ENCODE results near the gene VWA5B1. TPM values are rescaled to one million over a fixed set of nuclear protein-coding genes. Genes with fewer than 3 reads are reported as not detected.
A peak's percentile ranks its signal among the peaks of the same experiment; 100 is the strongest.

The VWA5B1 gene
- total and polyA plus RNA-seq, 4 donors = 2.2 to 10.4 (median 5.3) TPM

GRCh38 chr1:20368866-20369470, 78.3 kb downstream of the VWA5B1 start:
- Histone ChIP-seq H3K27me3 (ENCODE audit: control insufficient read depth, insufficient read depth, low read length) (peaks cover 29% of the 10 kb centered on the region), H3K36me3 (ENCODE audit: control insufficient read depth, insufficient read depth, low read length) (no peaks in the 10 kb centered on the region), H3K4me3 (ENCODE audit: low read depth, low read length) (no peak overlapping the region), H3K27ac (ENCODE audit: low read depth, low read length) (no peak overlapping the region), H3K4me1 (ENCODE audit: control insufficient read depth, insufficient read depth, low read length) (peaks cover 36% of the 10 kb centered on the region), H3K9me3 (ENCODE audit: control insufficient read depth, insufficient read depth, low read length) (no peaks in the 10 kb centered on the region)
- 62% methylated on average over 6 of the region's 7 CpGs for WGBS (ENCODE audit: insufficient coverage)
- peak in 2 of 6 donors; percentile 31 to 83 for DNase-seq (ENCODE audit: low read depth in 4 of 6, low spot score in 6 of 6)

DNA sequence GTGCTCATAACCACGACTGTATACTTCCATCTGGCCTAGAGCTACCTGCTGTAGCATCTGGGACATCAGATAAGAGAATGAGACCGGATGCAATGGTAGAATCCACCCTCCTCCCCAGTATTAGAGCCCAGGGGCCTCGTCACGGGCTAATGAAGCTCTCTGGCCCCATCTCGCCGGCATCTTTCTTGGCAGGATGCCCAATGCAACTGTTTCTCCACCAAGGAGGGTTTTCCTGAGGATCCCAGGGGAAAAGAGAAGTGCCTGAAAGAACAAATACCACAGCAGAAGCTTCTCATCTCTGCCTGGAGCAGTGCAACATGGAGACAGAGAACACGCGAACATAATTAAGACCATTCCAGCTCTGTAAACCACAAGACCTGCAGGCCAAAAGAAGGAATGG, 80.0 kb downstream of the VWA5B1 start:
- WGBS (ENCODE audit: insufficient coverage) = 13% methylated on average over 6 of the region's 8 CpGs
- Histone ChIP-seq H3K36me3 (ENCODE audit: control insufficient read depth, insufficient read depth, low read length) (no peaks in the 10 kb centered on the region), H3K27ac (ENCODE audit: low read depth, low read length) (no peak overlapping the region), H3K4me1 (ENCODE audit: control insufficient read depth, insufficient read depth, low read length) (peaks cover 38% of the 10 kb centered on the region), H3K9me3 (ENCODE audit: control insufficient read depth, insufficient read depth, low read length) (no peaks in the 10 kb centered on the region), H3K27me3 (ENCODE audit: control insufficient read depth, insufficient read depth, low read length) (peaks cover 16% of the 10 kb centered on the region), H3K4me3 (ENCODE audit: low read depth, low read length) (no peak overlapping the region)
- DNase-seq (ENCODE audit: low read depth in 4 of 6, low spot score in 6 of 6) = peak in 1 of 6 donors; percentile 83

DNA sequence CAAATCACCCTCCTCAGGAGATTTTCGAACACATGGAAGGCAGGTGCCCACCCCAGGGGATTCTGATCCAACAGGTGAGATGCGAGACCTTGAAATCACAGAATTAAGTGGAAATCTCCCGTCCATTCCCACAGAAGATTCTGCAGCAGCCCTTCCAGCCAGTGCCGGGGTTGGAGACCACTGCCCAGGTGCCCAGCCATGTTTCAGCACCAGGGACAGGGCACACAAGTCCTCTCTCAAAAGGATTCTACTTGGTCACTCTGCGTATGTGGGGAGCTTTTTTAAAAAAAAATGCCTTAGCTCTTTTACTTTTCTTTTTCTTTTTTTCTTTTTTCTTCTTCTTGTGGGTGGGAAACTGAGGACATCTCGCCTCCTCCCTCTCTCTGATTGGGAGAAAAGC, 80.7 kb downstream of the VWA5B1 start:
- Histone ChIP-seq H3K4me1 (ENCODE audit: control insufficient read depth, insufficient read depth, low read length) (peaks cover 32% of the 10 kb centered on the region), H3K4me3 (ENCODE audit: low read depth, low read length) (no peak overlapping the region), H3K27me3 (ENCODE audit: control insufficient read depth, insufficient read depth, low read length) (peaks cover 10% of the 10 kb centered on the region), H3K27ac (ENCODE audit: low read depth, low read length) (no peak overlapping the region), H3K36me3 (ENCODE audit: control insufficient read depth, insufficient read depth, low read length) (no peaks in the 10 kb centered on the region), H3K9me3 (ENCODE audit: control insufficient read depth, insufficient read depth, low read length) (no peaks in the 10 kb centered on the region)
- DNase-seq (ENCODE audit: low read depth in 4 of 6, low spot score in 6 of 6) = no peak
- WGBS (ENCODE audit: insufficient coverage) = 55% methylated on average over 4 of the region's 6 CpGs

DNA sequence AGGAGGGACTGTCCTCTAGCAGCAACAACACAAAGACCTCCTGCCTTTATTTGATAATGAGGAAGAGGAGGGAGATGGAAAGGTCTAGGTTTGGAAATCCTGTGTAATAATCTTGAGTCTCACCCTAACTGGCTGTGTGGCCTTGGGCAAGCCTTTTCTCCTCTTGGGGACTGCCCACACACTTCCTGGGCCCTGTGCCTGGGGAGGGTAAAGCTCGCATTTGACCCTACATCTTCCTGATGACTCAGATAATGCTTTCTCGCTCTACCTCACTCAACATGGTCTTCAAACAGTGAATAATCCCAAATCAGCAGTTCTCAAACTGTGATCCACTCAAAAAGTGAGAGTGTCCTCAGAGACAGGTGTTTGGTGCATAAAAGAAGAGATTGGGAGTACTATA, 81.2 kb downstream of the VWA5B1 start:
- Histone ChIP-seq H3K27me3 (ENCODE audit: control insufficient read depth, insufficient read depth, low read length) (peaks cover 13% of the 10 kb centered on the region), H3K27ac (ENCODE audit: low read depth, low read length) (no peak overlapping the region), H3K36me3 (ENCODE audit: control insufficient read depth, insufficient read depth, low read length) (no peaks in the 10 kb centered on the region), H3K4me3 (ENCODE audit: low read depth, low read length) (no peak overlapping the region), H3K9me3 (ENCODE audit: control insufficient read depth, insufficient read depth, low read length) (no peaks in the 10 kb centered on the region), H3K4me1 (ENCODE audit: control insufficient read depth, insufficient read depth, low read length) (peaks cover 36% of the 10 kb centered on the region)
- WGBS (ENCODE audit: insufficient coverage) = no CpG with 5 or more reads among the region's 2 CpGs
- no peak for DNase-seq (ENCODE audit: low read depth in 4 of 6, low spot score in 6 of 6)

DNA sequence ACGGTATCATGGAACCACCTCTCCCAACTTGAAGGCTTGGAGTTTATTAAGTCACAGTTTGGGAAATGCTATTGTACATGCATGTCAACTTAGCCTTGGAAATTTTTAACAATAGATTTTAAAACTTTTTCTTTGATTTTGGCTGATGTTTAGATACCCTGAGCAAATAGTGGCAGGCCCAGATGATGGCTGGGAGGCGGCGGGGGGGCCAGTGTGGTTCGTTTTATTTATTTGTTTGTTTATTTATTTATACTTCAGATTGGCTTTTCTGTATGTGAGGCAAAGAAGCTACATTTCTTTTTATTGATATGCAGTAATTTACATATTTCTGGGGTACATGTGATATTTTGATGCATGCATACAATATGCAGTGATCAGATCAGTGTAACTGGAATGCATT, 82.0 kb downstream of the VWA5B1 start:
- peaks cover 10% of the 10 kb centered on the region for H3K27me3 ChIP-seq (ENCODE audit: control insufficient read depth, insufficient read depth, low read length)
- DNase-seq (ENCODE audit: low read depth in 4 of 6, low spot score in 6 of 6) = no peak

DNA sequence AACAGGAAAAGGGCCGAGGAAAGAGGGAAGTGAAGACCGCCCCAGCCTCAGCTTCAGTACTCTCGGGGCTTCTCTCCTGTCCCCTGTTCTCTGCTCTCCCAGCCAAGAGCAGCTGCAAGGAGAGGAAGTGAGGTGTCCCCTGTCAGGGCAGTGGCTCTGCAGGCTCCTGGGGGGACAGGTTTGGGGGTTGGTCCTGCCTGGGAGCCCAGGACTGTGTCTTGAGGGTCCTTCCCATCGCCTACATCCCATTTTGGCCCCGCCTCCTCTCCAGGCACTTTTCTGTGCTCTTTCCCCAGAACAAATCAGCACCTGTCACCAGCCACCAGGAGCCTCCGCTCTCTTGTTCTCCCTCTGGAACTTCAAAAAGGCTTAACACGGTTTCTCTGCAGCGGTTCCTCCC, 82.6 kb downstream of the VWA5B1 start:
- Histone ChIP-seq H3K9me3 (ENCODE audit: control insufficient read depth, insufficient read depth, low read length) (no peaks in the 10 kb centered on the region), H3K4me3 (ENCODE audit: low read depth, low read length) (no peak overlapping the region), H3K27ac (ENCODE audit: low read depth, low read length) (no peak overlapping the region), H3K4me1 (ENCODE audit: control insufficient read depth, insufficient read depth, low read length) (peaks cover 29% of the 10 kb centered on the region), H3K27me3 (ENCODE audit: control insufficient read depth, insufficient read depth, low read length) (peaks cover 8% of the 10 kb centered on the region), H3K36me3 (ENCODE audit: control insufficient read depth, insufficient read depth, low read length) (no peaks in the 10 kb centered on the region)
- 40% methylated on average over 8 of the region's 8 CpGs for WGBS (ENCODE audit: insufficient coverage)
- no peak for DNase-seq (ENCODE audit: low read depth in 4 of 6, low spot score in 6 of 6)

More for the DNA sequence above, 82.0 kb downstream of the VWA5B1 start:
- Histone ChIP-seq H3K4me1 (ENCODE audit: control insufficient read depth, insufficient read depth, low read length) (peaks cover 30% of the 10 kb centered on the region), H3K27ac (ENCODE audit: low read depth, low read length) (no peak overlapping the region), H3K4me3 (ENCODE audit: low read depth, low read length) (no peak overlapping the region), H3K9me3 (ENCODE audit: control insufficient read depth, insufficient read depth, low read length) (no peaks in the 10 kb centered on the region), H3K36me3 (ENCODE audit: control insufficient read depth, insufficient read depth, low read length) (no peaks in the 10 kb centered on the region)
- WGBS (ENCODE audit: insufficient coverage) = no CpG with 5 or more reads among the region's 4 CpGs

- no peak overlapping the region for H3K4me3 ChIP-seq (ENCODE audit: low read depth, low read length)
- no peaks in the 10 kb centered on the region for H3K9me3 ChIP-seq (ENCODE audit: control insufficient read depth, insufficient read depth, low read length)
- DNase-seq (ENCODE audit: low read depth in 4 of 6, low spot score in 6 of 6) = peak in 2 of 6 donors; percentile 51 to 84
- peaks cover 3% of the 10 kb centered on the region for H3K27me3 ChIP-seq (ENCODE audit: control insufficient read depth, insufficient read depth, low read length)
- peaks cover 29% of the 10 kb centered on the region for H3K4me1 ChIP-seq (ENCODE audit: control insufficient read depth, insufficient read depth, low read length)
- WGBS (ENCODE audit: insufficient coverage) = 67% methylated on average over 2 of the region's 2 CpGs
- H3K36me3 ChIP-seq (ENCODE audit: control insufficient read depth, insufficient read depth, low read length) = no peaks in the 10 kb centered on the region
- H3K27ac ChIP-seq (ENCODE audit: low read depth, low read length) = no peak overlapping the region
Observed at GRCh38 chr1:20373764-20374163, 83.1 kb downstream of the VWA5B1 start.

DNA sequence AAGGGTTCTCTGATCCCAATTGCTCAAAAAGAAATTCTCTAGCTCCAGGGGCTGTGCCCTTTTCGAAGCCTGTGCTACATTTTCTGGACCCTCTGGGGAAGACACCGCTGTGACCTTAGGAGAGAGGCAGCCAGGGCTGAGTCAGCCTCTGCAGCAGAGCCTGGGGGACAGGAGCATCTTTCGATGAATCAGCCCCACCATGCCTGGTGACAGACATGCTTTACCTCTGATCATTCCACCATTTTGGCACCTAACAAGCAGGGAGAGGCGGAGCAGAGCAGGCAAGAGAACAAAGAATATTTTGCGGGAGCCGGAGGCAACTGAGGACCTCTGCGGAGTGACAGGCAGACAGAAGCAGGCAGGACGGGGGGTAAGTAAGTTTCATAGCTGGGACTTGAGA, 84.9 kb downstream of the VWA5B1 start:
- Histone ChIP-seq H3K4me1 (ENCODE audit: control insufficient read depth, insufficient read depth, low read length) (peaks cover 32% of the 10 kb centered on the region), H3K27ac (ENCODE audit: low read depth, low read length) (no peak overlapping the region), H3K4me3 (ENCODE audit: low read depth, low read length) (no peak overlapping the region), H3K27me3 (ENCODE audit: control insufficient read depth, insufficient read depth, low read length) (peaks cover 3% of the 10 kb centered on the region), H3K9me3 (ENCODE audit: control insufficient read depth, insufficient read depth, low read length) (no peaks in the 10 kb centered on the region), H3K36me3 (ENCODE audit: control insufficient read depth, insufficient read depth, low read length) (no peaks in the 10 kb centered on the region)
- WGBS (ENCODE audit: insufficient coverage) = 69% methylated on average over 4 of the region's 8 CpGs
- DNase-seq (ENCODE audit: low read depth in 4 of 6, low spot score in 6 of 6) = no peak

DNA sequence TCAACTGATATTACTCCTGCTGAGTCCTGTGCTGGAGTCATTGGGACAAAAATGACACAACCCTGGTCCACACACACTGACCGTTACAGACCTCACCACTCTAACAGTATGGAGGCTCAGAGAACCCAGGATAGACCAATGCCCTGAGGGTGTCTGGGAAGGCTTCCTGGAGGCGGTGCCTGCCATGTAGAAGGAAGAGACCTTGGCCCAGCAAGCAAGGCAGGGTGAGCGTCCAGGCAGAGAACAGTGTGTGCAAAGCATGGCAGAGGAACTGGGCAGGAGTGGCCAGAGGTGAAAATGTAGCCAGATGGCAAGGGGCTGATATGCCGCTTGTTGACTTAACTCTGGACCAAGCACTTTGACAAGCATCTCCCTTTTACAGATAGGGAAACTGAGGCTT, 85.5 kb downstream of the VWA5B1 start:
- H3K27me3 ChIP-seq (ENCODE audit: control insufficient read depth, insufficient read depth, low read length) = peaks cover 3% of the 10 kb centered on the region
- H3K4me1 ChIP-seq (ENCODE audit: control insufficient read depth, insufficient read depth, low read length) = peaks cover 36% of the 10 kb centered on the region
- DNase-seq (ENCODE audit: low read depth in 4 of 6, low spot score in 6 of 6) = no peak
- H3K36me3 ChIP-seq (ENCODE audit: control insufficient read depth, insufficient read depth, low read length) = no peaks in the 10 kb centered on the region
- no peak overlapping the region for H3K27ac ChIP-seq (ENCODE audit: low read depth, low read length)
- 92% methylated on average over 3 of the region's 4 CpGs for WGBS (ENCODE audit: insufficient coverage)
- no peaks in the 10 kb centered on the region for H3K9me3 ChIP-seq (ENCODE audit: control insufficient read depth, insufficient read depth, low read length)
- H3K4me3 ChIP-seq (ENCODE audit: low read depth, low read length) = no peak overlapping the region

DNA sequence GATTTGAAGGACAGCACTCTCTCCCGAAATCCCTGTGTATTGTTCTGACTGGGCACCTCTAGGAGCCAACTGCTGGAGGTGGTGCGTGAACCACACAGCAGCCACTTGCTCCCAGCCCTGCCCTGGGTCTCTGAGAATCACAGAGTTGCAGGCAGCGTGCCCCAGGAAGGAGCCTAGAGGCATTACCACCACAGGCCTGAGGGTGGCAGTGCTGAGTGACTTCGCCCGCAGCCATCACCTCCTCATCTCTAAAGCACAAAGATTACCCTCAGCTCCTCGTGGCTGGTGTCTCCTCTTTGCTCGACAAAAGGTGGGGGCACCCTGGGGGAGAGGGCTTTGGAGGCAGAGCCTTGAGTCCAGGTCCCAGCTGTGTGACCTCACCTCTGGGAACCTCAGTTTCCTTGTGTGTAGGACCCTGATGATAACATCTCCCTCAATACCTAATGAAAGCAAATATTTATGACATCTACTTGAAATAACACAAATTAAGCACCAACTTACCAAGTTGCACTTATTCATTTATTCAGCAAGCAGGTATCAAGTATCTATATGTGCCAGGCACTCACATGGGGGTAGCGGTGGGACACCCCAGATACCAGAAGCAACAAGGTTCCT, 86.3 kb downstream of the VWA5B1 start:
- no peaks in the 10 kb centered on the region for H3K36me3 ChIP-seq (ENCODE audit: control insufficient read depth, insufficient read depth, low read length)
- H3K27ac ChIP-seq (ENCODE audit: low read depth, low read length) = no peak overlapping the region

More for the DNA sequence above, 86.3 kb downstream of the VWA5B1 start:
- peak in 2 of 6 donors; percentile 65 to 84 for DNase-seq (ENCODE audit: low read depth in 4 of 6, low spot score in 6 of 6)
- H3K9me3 ChIP-seq (ENCODE audit: control insufficient read depth, insufficient read depth, low read length) = no peaks in the 10 kb centered on the region
- H3K4me1 ChIP-seq (ENCODE audit: control insufficient read depth, insufficient read depth, low read length) = peaks cover 36% of the 10 kb centered on the region
- no peak overlapping the region for H3K4me3 ChIP-seq (ENCODE audit: low read depth, low read length)
- 36% methylated on average over 4 of the region's 8 CpGs for WGBS (ENCODE audit: insufficient coverage)
- H3K27me3 ChIP-seq (ENCODE audit: control insufficient read depth, insufficient read depth, low read length) = peaks cover 3% of the 10 kb centered on the region
